ENCODE data around the gene CRIP1. TPM values are rescaled to one million over a fixed set of nuclear protein-coding genes. Genes with fewer than 3 reads are reported as not detected.

The CRIP1 gene
- polyA plus RNA-seq, 1 donor (not counting 4 experiments of a cell fraction or from before 2014, with no cell fraction given), result 1.7 TPM

GRCh38 chr14:105473033-105473676, 13.5 kb upstream of the CRIP1 start:
- peaks cover 17% of the 10 kb centered on the region for H3K4me1 ChIP-seq (ENCODE audit: control insufficient read depth, extremely low read depth, insufficient read depth, low read length)
- H3K36me3 ChIP-seq (ENCODE audit: control insufficient read depth in 2 of 2, extremely low read depth in 1 of 2, insufficient read depth in 2 of 2, low read length in 2 of 2), result peaks cover 0 to 5% of the 10 kb centered on the region in 2 experiments
- no peak overlapping the region for H3K9ac ChIP-seq (ENCODE audit: control insufficient read depth, extremely low read depth, insufficient read depth, low read length)
- no peak overlapping the region for H3K27ac ChIP-seq (ENCODE audit: control insufficient read depth, insufficient read depth, low read length)
- no peaks in the 10 kb centered on the region for H3K79me2 ChIP-seq (ENCODE audit: control insufficient read depth, insufficient read depth, low read length)
- no peak overlapping the region for H2AFZ ChIP-seq (ENCODE audit: control insufficient read depth, low read length)
- H3K9me3 ChIP-seq (ENCODE audit: control insufficient read depth, low read depth, low read length), result no peaks in the 10 kb centered on the region
- H4K20me1 ChIP-seq (ENCODE audit: control insufficient read depth, extremely low read depth, insufficient read depth, low read length), result peaks cover 4% of the 10 kb centered on the region
- H3K4me3 ChIP-seq (ENCODE audit: control insufficient read depth in 2 of 3, extremely low read depth in 1 of 3, insufficient read depth in 2 of 3, low read depth in 1 of 3, low read length in 3 of 3), result peak overlapping the region in 2 of 3 experiments; percentile 57 to 64
- dilution Hi-C loops (cut with MboI; ENCODE audit: extremely low pct_ligation_motif_present, low sequenced_read_pairs), result no loop called here
- DNase-seq (ENCODE audit: low read depth, low spot score), result no peak
- H3K4me2 ChIP-seq (ENCODE audit: control insufficient read depth, extremely low read depth, insufficient read depth, low read depth, low read length), result peak overlapping the region; percentile 61
- TF ChIP-seq EZH2 (IDR thresholded peaks at IDR 0.05; ENCODE audit: low read length) (no peak), CTCF (optimal IDR thresholded peaks at IDR 0.05 in 1 of 3, IDR thresholded peaks at IDR 0.05 in 1 of 3, conservative IDR thresholded peaks at IDR 0.05 in 1 of 3; ENCODE audit: extremely low read depth in 1 of 3, insufficient read depth in 2 of 3, low read length in 3 of 3) (no peak)
- peaks cover 15% of the 10 kb centered on the region for H3K27me3 ChIP-seq (ENCODE audit: control insufficient read depth, extremely low read depth, insufficient read depth, low read length)
- H3K9me1 ChIP-seq (ENCODE audit: control insufficient read depth, extremely low read depth, insufficient read depth, low read length), result no peaks in the 10 kb centered on the region
- no peak for FAIRE-seq

DNA sequence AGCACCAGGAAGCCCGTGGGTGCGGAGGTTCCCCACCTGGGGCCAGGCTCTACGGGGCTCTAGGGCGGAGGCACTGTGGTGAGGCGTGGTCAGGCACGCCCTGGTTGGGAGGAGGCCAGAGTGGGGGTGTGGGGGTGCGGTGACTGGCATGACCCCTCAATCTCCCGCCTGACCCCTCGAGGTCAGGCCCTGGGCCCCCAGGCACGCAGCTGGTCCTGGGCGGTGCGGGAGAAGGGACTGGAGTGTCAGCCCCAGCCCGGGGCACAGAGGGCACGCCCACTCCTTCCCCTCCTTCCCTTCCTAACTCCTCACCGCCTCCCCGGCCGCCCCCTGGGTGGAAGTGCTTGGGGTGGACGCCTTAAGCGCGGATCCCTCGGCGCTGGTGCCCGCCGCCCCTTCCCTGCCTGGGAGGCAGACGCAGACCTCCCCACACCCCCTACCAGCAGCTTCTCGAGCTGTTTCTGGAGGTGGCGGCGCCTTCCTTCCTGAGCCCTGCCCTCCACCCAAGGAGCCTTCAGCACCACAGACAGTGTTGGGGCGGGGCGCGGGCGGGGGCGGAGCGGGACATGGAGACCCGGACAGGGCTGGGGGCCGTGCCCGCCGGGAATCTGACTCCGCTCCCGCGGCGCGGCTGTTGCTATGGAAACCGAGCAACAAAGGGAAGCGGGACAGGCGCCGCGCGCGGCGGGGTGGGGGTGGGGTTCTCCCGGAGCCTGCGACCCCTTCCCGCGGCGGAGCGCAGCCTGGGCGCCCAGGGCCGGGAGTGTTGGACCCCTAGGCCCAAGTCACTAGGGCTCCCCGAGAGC, 12.8 kb upstream of the CRIP1 start:
- H3K27me3 ChIP-seq (ENCODE audit: control insufficient read depth, extremely low read depth, insufficient read depth, low read length), result peaks cover 17% of the 10 kb centered on the region
- H3K36me3 ChIP-seq (ENCODE audit: control insufficient read depth in 2 of 2, extremely low read depth in 1 of 2, insufficient read depth in 2 of 2, low read length in 2 of 2), result peaks cover 0 to 2% of the 10 kb centered on the region in 2 experiments
- H3K4me1 ChIP-seq (ENCODE audit: control insufficient read depth, extremely low read depth, insufficient read depth, low read length), result peaks cover 17% of the 10 kb centered on the region
- dilution Hi-C loops (cut with MboI; ENCODE audit: extremely low pct_ligation_motif_present, low sequenced_read_pairs), result no loop called here
- DNase-seq (ENCODE audit: low read depth, low spot score) (no peak), FAIRE-seq (no peak)
- TF ChIP-seq EZH2 (IDR thresholded peaks at IDR 0.05; ENCODE audit: low read length), result no peak
- TF ChIP-seq CTCF (optimal IDR thresholded peaks at IDR 0.05 in 1 of 3, IDR thresholded peaks at IDR 0.05 in 1 of 3, conservative IDR thresholded peaks at IDR 0.05 in 1 of 3; ENCODE audit: extremely low read depth in 1 of 3, insufficient read depth in 2 of 3, low read length in 3 of 3), result no peak
- H2AFZ ChIP-seq (ENCODE audit: control insufficient read depth, low read length), result no peak overlapping the region
- H4K20me1 ChIP-seq (ENCODE audit: control insufficient read depth, extremely low read depth, insufficient read depth, low read length), result peaks cover 4% of the 10 kb centered on the region
- no peaks in the 10 kb centered on the region for H3K9me3 ChIP-seq (ENCODE audit: control insufficient read depth, low read depth, low read length)
- peak overlapping the region; percentile 41 to 64 (median 57) for H3K4me3 ChIP-seq (ENCODE audit: control insufficient read depth in 2 of 3, extremely low read depth in 1 of 3, insufficient read depth in 2 of 3, low read depth in 1 of 3, low read length in 3 of 3)
- no peak overlapping the region for H3K27ac ChIP-seq (ENCODE audit: control insufficient read depth, insufficient read depth, low read length)
- H3K79me2 ChIP-seq (ENCODE audit: control insufficient read depth, insufficient read depth, low read length), result no peaks in the 10 kb centered on the region
- H3K9ac ChIP-seq (ENCODE audit: control insufficient read depth, extremely low read depth, insufficient read depth, low read length), result peak overlapping the region; percentile 47
- H3K9me1 ChIP-seq (ENCODE audit: control insufficient read depth, extremely low read depth, insufficient read depth, low read length), result no peaks in the 10 kb centered on the region
- peak overlapping the region; percentile 61 for H3K4me2 ChIP-seq (ENCODE audit: control insufficient read depth, extremely low read depth, insufficient read depth, low read depth, low read length)

Measured in keratinocyte (primary cell).